NCI-H2081 treated with DMSO at 0.1 percent for 48 hours (cell line): ENCODE results near the gene MTMR12.
"Not testable (repeated sequence)": the region's sequence is repeated elsewhere in the genome, so short reads cannot be mapped to it uniquely, and the experiment has no call there.

Experiments used
- DNase-seq: peaks from one replicate; lab custom pipeline; 2025; lab: John Stamatoyannopoulos, UW

Gene MTMR12

DNA sequence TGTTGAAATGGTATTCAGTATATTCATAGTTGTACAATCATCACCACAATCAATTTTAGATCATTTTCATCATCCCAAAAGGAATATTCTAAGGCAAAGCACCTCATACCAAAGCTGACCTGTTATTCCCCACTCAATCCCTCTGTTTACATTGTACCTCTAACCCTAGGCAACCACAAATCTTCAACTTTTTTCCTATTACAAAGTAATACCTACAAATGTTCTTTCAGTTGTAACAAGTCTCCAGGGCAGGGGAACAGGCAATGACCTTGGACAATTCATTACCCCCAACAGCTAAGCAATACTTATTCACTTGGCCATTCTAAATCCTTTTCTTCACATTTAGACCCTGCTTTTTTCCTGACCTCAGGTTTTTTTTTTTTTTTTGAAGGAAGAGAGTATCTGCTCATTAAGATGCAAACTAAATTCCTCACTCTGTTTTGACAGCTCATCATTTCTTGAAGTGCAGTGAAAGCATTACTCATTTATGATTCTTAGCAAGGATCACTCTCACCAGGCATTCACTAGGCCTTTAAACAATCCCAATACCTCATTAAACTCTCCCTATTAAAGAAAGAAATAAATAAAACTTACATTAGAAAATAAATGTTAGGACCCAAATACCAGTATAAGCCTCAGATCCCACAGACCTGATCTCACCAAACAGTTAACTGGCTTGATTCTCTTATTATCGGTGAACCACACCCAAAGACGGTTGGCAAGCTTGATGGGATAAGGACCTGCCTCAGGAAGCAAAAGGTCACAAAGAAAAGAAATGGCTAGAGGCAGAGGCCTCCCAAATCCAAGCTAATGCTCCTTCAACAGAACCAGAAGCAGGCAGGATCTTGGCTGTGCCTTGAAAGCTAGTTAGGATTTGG, 15.3 kb downstream of the MTMR12 start:
- no peak for DNase-seq

DNA sequence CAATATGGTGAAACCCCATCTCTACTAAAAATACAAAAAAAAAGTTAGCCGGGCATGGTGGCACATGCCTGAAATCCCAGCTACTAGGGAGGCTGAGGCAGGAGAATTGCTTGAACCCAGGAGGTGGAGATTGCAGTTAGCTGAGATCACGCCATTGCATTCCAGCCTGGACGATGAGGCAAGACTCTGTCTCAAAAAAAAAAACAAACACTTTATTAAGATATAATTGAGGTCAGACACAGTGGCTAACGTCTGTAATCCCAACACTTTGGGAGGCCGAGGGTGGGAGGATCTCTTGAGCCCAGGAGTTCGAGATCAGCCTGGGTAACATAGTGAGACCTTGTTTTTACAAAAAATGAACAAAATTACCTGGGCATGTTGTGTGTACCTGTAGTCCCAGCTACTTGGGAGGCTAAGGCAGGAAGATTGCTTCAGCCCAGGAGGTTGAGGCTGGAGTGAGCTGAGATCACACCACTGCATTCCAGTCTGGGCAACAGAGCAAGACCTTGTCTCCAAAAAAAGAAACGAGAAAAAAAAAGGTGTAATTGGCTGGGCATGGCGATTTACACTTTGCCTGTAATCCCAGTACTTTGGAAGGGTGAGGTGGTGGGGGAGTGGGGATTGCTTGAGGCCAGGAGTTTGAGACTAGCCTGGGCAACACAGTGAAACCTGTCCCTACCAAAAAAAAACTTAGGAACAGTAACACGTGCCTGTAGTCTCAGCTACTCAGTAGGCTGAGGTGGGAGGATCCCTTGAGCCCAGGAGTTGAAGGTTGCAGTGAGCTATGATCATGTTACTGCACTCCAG, 16.6 kb downstream of the MTMR12 start:
- not testable (repeated sequence) for DNase-seq

DNA sequence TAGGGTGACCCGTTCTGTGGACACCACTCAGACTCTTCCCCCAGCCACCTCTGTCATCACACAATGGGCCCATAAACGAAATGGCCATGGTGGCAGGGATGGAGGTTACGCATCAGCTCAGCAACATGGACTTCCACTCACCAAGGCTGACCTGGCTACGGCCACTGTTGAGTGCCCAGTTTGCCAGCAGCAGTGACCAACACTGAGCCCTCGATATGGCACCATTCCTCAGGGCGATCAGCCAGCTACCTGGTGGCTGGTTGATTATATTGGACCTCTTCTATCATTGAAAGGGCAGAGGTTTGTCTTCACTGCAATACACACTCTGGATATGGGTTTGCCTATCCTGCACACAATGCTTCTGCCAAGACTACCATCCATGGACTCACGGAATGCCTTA, 21.1 kb downstream of the MTMR12 start:
- no peak for DNase-seq

DNA sequence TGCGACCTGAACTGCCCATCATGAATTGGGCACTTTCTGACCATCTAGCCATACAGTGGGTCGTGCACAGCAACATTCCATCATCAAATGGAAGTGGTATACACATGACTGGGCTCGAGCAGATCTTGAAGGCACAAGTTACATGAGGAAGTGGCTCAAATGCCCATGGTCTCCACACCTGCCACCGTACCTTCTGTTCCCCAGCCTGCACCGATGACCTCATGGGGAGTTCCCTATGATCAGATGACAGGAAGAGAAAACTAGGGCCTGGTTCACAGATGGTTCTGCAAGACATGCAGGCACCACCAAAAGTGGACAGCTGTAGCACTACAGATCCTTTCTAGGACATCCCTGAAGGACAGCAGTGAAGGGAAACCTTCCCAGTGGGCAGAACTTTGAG, 21.8 kb downstream of the MTMR12 start:
- DNase-seq: no peak

DNA sequence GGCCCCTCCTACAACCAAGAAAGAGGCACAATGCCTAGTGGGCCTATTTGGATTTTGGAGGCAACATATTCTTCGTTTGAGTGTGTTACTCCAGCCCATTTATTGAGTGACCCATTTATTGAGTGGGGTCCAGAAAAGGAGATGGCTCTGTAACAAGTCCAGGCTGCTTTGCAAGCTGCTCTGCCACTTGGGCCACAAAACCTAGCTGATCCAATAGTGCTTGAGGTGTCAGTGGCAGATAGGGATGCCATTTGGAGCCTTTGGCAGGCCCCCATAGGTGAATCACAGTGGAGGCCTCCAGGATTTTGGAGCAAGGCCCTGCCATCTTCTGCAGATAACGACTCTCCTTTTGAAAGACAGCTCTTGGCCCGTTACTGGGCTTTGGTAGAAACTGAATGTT, 22.2 kb downstream of the MTMR12 start:
- not testable (repeated sequence) for DNase-seq

DNA sequence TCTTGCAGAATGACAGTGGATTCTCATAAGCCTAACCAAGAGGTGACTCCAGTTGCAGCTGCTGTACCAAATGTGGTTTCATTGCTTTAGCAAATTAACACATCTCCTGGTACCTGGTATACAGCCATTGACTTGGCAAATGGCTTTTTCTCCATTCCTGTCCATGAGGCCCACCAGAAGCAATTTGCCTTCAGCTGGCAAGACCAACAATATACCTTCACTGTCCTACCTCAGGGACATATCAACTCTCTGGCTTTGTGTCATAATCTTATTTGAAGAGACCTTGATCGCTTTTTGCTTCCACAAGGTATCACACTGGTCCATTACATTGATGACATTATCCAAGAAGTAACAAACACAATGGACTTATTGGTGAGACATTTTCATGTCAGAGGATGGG, 22.8 kb downstream of the MTMR12 start:
- DNase-seq: not testable (repeated sequence)

DNA sequence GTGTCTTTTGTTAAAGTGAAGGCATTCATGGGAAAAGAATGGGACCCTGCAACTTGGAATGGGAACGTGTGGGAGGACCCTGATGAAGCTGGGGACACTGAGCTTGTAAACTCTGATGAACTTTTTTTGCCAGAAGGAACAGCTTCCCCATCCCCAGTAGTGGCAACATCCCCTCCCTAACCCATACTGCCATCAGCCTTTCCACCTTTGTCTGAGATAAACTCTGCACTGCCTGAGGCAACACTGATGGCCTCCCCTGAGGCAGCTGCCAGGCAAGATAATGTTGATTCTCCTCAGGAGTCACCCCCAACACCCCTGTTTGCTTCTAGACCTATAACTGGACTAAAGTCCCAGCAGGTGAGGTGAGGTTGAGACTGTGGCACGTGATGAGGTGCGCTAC, 24.6 kb downstream of the MTMR12 start:
- DNase-seq: not testable (repeated sequence)

DNA sequence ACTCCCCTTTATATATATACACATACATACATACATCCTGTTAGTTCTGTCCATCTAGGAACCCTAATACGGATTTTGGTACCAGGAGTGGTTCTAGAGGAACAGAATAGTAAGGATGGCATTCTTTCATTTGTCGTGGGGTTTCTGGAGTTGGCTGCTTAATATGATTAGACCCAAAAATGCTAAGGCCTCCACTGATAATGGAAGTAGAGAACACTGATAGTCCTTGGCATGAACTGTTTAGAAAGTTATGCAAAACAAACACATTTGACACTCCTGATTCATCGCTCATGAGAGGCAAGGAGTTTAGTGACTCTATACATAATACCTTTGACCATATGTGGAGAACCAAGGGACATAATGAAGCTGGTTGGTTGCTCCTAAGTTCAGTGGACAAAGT, 25.2 kb downstream of the MTMR12 start:
- not testable (repeated sequence) for DNase-seq

DNA sequence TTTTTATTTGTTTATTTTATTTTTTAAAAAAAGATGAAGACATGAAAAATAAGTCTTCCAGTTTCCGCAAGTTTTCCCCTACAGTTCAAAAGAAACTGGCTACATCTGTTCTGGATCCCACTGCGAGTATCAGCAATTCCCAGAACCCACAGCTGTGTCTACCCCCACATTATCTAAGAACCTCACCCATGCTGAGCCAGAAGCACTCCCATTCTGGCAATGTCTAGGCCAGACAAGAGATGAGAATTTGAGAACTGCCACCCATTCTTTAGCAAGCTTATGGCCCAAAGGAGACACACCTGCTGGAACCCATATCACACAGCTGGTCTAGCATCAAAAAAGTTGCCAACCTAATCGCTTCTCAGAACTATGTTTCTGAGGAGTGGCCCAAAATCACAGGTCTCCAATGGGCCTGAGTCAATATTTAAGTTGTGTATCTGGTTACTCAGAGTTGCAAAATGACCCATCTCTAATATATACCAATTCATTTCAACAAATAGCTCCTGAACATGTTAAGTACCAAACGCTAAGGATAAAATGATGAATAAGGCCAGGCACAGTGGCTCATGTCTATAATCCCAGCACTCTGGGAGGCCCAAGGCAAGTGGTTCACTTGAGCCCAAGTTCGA, 27.1 kb downstream of the MTMR12 start:
- DNase-seq: no peak

DNA sequence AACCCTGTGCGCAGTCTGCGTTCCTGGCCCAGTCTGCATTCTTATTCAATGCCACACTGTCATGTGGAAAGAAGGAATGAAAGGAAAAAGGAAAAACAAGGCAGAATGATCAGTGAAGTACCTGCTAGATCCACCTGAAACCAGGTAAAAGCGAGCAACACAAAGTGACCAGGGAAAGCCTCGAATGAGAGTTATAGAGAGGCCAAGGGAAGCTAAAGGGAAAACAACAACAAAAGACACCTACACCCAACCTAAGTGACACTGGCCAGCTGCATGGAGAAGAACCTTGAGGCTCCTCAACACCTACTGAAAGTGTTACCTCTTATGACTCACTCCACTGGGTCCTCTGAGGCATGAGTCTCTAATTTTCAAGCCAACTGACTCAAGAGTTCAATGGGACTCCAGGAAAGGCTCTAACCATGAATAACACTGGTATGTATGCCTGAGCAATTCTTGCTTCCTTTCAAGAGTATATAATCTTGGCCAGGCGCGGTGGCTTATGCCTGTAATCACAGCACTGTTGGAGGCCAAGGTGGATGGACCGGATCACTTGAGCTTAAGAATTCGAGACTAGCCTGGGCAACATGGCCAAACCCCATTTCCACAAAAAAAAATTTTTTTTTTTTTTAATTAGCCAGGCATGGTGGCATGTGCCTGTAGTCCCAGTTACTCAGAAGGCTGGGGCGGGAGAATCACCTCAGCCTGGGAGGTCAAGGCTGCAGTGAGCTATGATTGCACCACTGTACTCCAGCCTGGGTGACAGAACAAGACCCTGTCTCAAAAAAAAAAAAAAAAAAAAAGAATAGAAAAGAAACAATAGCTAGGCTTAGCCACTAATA, 29.0 kb downstream of the MTMR12 start:
- DNase-seq: no peak

DNA sequence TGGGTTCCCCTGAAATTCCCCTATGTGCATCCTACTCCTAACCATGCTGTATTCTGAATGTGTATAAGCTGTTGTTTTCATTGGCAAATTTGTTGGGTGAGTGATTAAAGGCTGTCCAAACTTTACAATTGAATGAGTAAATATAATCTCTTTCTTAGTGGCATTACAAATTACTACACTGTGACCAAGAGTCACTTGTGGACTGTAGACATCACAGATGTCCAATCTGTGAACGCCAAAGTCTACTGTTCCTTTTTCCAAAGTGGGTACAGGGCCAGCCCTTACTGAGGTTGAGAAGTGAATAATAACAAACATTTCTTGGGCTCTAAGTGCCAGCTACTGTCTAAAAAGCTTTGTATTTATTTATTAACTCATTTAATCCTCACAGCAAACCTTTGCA, 29.7 kb downstream of the MTMR12 start:
- DNase-seq: no peak

DNA sequence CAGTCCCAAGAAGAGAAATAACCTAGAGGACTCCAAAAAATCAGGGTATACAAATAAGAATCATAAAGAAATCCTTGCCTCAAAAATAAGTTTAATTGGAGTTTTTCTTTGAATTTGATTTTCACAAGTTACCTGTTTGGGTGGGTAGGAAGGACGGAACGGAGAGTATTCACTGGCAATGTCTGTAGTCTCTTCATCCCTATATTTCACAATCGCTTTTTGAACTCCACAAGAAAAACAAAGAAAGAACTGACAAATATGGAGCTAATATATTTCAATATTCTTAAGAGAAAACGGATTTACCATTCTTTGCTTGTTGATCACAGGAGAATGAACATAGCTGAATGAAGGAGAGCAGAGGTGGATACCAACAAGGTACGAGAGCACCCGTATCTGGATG, 30.1 kb downstream of the MTMR12 start:
- DNase-seq: no peak

DNA sequence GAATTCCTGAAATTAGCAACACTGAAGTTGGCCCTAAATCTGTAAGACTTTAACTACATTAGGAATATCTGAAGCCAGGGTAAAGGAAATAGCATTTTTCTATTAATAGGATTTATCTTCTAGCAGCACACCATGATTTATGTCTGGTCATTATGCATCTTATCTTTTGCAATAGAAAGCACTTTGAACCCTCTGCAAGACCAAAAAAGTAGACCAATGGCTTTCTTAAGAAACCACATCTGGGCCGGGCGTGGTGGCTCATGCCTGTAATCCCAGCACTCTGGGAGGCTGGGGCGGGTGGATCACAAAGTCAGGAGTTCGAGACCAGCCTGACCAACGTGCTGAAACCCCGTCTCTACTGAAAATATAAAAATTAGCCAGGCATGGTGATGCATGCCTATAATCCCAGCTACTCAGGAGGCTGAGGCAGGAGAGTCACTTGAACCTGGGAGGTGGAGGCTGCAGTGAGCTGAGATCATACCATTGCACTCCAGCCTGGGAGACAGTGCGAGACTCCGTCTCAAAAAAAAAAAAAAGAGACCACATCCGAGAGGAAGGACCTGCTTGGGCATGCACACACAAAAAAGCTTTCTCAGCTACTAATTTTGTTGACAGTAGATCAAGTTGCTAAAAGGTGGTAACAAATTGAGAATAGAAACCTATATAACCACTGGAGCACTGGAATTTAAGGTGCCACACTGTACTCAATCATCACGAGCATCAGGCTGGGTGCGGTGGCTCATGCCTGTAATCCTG, 31.2 kb downstream of the MTMR12 start:
- DNase-seq: not testable (repeated sequence)

DNA sequence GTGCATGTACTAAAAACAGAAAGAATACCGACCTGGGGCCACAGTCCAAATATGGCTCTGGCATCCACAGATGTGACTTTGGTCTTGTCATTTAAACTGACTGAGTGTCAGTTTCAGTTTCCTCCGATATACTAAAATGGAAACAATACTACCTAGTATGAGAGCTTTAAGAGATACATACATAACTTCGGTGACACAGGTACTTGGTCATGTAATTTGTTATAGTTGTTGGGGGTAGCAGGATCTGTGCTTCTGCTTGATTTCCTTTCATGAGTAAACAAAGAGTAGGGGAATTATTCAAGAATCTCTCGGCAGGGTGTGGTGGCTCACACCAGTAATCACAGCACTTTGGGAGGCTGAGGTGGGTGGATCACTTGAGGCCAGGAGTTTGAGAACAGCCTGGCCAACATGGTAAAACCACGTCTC, 32.1 kb downstream of the MTMR12 start:
- no peak for DNase-seq

DNA sequence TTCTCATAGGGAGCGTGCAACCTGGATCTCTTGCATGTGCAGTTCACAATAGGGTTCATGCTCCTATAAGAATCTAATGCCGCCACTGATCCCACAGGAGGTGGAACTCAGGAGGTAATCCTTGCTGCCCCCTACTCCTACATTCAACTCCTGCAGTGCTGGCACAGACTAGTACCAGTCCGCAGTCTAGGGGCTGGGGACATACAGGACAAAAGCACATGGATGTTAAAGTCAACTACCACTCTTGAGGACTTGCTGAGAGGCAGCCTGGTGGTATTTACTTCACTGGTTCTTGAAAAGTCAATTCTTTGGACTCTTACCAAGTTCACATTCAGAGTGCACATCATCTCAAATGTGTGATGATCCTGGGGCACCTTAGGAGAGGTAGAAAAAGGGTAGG, 33.0 kb downstream of the MTMR12 start:
- DNase-seq: no peak

DNA sequence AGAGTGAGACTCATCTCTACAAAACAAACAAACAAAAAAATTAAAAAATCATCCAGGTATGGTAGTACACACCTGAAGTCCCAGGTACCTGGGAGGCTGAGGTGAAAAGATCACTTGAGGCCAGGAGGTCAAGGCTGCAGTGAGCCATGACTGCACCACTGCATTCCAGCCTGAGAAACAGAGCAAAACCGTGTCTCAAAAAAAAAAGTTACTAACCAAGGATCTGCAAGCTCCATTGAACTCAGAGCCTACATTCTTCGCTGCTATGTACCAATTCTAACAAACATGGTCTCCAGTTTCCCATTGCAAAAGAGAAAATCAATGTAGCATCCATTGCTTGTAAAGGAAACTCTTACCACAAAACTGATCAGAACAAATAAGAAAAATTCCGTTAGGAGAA, 33.5 kb downstream of the MTMR12 start:
- no peak for DNase-seq

DNA sequence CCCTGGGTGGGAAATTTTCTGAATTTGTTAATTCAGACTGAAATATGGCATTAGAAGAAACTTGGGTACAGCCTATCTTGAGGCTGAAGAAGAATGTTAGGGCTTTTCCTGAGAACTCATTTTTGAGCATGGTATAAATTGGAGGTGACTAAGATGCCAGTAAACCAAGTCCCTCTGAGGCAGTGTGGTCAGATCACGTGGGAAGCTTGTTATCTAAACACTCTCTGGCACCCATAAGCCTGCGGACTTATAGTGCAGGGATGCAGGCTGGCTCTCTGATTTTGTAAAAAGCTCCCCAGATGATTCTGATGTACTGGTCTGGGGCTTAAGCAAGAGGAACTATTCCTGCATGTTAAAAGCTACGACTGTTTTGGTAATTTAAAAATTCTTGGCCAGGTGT, 34.3 kb downstream of the MTMR12 start:
- no peak for DNase-seq

DNA sequence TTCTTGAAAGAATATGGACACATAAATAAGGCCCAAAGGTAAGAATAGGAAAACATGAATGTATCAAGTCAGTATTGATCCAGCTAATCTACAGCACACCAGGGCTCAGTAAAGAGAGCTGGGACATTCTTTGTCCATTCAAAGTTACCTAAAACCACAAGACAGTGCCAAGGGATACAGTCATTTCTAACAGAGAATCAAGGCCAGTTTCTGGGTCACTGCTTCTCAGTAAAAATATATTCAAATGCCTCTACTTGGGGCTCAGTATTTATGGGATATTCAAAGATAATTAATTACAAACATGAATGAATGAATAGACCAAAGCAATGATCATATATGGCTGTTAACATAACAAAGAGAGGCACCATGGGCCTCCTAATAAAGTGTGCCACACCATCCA, 34.9 kb downstream of the MTMR12 start:
- DNase-seq: no peak

DNA sequence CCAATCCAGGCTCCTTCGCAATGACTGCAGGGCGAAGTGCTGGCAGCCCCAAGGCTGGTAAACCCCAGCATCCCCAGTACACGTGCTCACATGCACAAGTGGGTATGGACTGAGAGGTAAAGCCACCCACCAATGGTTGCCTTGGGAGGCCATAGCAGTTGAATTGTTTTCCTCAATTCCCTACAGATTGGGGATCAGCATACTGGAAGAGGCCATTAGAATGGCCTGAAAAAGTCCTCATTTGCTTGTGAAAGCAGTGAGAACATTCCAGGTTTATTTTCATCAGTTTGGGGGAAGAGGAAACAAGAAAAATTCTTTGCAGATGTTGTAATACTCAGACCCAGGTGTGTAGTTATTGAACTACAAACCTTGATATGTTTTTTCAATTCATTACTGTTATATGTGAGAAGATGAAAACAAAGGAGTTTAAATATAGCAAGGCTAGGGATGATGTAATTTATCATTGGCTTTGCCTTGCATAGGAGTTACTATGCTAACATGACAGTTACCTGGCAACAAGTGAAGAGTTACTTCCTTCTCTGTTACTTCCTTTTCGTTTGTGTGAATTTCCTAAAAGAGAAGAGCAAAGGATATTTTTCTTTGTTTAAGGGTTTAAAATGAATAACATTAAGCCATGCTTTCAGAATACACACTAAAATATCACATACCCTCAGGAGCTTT, 36.4 kb downstream of the MTMR12 start:
- DNase-seq: no peak

DNA sequence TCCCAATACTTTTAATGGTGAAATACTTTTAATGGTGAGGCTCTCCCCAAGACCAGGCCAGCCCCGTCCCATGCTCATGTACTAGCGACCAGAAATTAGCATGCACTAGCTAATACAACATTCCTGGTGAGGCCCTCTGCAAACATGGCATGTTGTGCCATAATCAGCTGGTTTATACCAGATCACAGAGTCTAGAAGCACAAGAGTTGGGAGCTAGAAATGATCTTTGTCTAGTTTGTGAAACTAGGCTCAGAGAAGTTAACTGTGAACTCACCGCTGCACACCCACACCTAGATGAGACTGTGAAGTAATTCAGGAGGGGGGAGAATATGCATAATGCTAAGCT, 37.4 kb downstream of the MTMR12 start:
- DNase-seq: no peak
